ENCODE results near the gene ZNF148. TPM values are rescaled to one million over a fixed set of nuclear protein-coding genes. Genes with fewer than 3 reads are reported as not detected.

Gene ZNF148
- total RNA-seq, 1 donor from 2014 or later, result 47.5 TPM

- intact Hi-C loops (cut with DNase I), result no loop called here
- Histone ChIP-seq H3K27ac (no peak overlapping the region), H3K4me3 (no peak overlapping the region), H3K27me3 (no peaks in the 10 kb centered on the region), H3K9me3 (no peaks in the 10 kb centered on the region), H3K36me3 (peaks cover 8% of the 10 kb centered on the region), H3K4me1 (peaks cover 3% of the 10 kb centered on the region)
- TF ChIP-seq CTCF (IDR thresholded peaks at IDR 0.05), result no peak
- ATAC-seq (no peak), DNase-seq (no peak)
These were observed 62.0 kb downstream of the ZNF148 start for GRCh38 chr3:125313060-125313635.

DNA sequence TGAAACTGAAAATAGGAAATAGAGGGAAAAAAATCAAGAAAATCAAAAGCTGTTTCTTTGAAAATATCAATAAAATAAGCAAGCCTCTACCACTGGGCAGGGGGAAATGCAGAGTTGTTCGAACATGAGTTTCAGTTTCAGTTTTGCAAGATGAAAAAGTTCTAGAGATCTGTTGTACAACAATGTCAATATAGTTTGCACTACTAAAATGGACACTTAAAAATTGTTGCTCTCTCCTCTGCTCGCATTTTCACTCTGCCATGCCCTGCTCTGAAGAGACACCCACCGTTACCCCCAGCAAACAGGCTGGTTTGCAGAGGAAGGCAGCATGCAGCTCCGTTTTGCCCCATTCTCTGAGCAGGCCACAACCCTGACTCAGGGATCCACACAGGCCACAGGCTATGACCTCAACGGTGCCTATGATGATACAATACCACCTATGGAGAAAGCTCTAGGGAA, 64.5 kb downstream of the ZNF148 start:
- H3K4me1 ChIP-seq, result peaks cover under 1% of the 10 kb centered on the region
- peak overlapping the region; percentile 31 for H3K27ac ChIP-seq
- no peaks in the 10 kb centered on the region for H3K27me3 ChIP-seq
- H3K9me3 ChIP-seq, result no peaks in the 10 kb centered on the region
- no peak for TF ChIP-seq CTCF (IDR thresholded peaks at IDR 0.05)
- H3K36me3 ChIP-seq, result peaks cover 8% of the 10 kb centered on the region
- ATAC-seq, result peak; percentile 83
- peak overlapping the region; percentile 42 for H3K4me3 ChIP-seq
- intact Hi-C loops (cut with DNase I), result no loop called here
- DNase-seq, result no peak

- no peaks in the 10 kb centered on the region for H3K4me1 ChIP-seq
- no peaks in the 10 kb centered on the region for H3K27me3 ChIP-seq
- H3K27ac ChIP-seq, result no peak overlapping the region
- TF ChIP-seq CTCF (IDR thresholded peaks at IDR 0.05), result no peak
- intact Hi-C loops (cut with DNase I), result no loop called here
- H3K4me3 ChIP-seq, result no peak overlapping the region
- H3K9me3 ChIP-seq, result no peaks in the 10 kb centered on the region
- DNase-seq (no peak), ATAC-seq (no peak)
- peaks cover 8% of the 10 kb centered on the region for H3K36me3 ChIP-seq
These were observed 65.6 kb downstream of the ZNF148 start for GRCh38 chr3:125309476-125309875.

DNA sequence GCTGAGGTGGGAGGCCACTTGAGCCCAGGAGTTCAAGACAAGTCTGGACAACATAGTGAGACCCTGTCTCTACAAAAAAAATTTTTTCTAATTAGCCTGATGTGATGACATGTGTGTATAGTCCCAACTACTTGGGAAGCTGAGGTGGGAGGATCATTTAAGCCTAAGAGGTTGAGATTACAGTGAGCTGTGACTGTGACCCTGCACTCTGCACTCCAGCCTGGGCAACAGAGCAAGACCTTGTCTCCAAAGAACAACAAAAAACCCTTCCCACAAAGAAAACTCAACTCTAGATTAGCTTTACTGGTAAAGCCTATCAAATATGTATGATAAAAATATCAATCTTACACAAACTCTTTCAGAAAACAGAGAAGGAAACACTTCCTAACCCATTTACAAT, 68.5 kb downstream of the ZNF148 start:
- ATAC-seq (no peak), DNase-seq (no peak)
- Histone ChIP-seq H3K4me1 (no peaks in the 10 kb centered on the region), H3K27me3 (no peaks in the 10 kb centered on the region), H3K9me3 (no peaks in the 10 kb centered on the region), H3K36me3 (no peaks in the 10 kb centered on the region), H3K4me3 (no peak overlapping the region), H3K27ac (no peak overlapping the region)
- no peak for TF ChIP-seq CTCF (IDR thresholded peaks at IDR 0.05)
- intact Hi-C loops (cut with DNase I), result no loop called here

GRCh38 chr3:125302932-125303331, 72.2 kb downstream of the ZNF148 start:
- H3K9me3 ChIP-seq, result no peaks in the 10 kb centered on the region
- DNase-seq (no peak), ATAC-seq (no peak)
- TF ChIP-seq CTCF (IDR thresholded peaks at IDR 0.05), result no peak
- no peak overlapping the region for H3K4me3 ChIP-seq
- H3K4me1 ChIP-seq, result no peaks in the 10 kb centered on the region
- no peaks in the 10 kb centered on the region for H3K36me3 ChIP-seq
- no peaks in the 10 kb centered on the region for H3K27me3 ChIP-seq
- intact Hi-C loops (cut with DNase I), result no loop called here
- no peak overlapping the region for H3K27ac ChIP-seq

GRCh38 chr3:125300416-125300815, 74.7 kb downstream of the ZNF148 start:
- no peak overlapping the region for H3K4me3 ChIP-seq
- no peaks in the 10 kb centered on the region for H3K36me3 ChIP-seq
- TF ChIP-seq CTCF (IDR thresholded peaks at IDR 0.05), result no peak
- H3K27ac ChIP-seq, result no peak overlapping the region
- H3K9me3 ChIP-seq, result no peaks in the 10 kb centered on the region
- ATAC-seq (no peak), DNase-seq (no peak)
- H3K27me3 ChIP-seq, result no peaks in the 10 kb centered on the region
- intact Hi-C loops (cut with DNase I), result no loop called here
- no peaks in the 10 kb centered on the region for H3K4me1 ChIP-seq

Measured in upper lobe of right lung (tissue), 1 donor.